NCI-H2196 treated with DMSO at 0.1 percent for 48 hours (cell line): ENCODE results near the gene EFNA5.

Source experiments
- DNase-seq: peaks from one replicate; lab custom pipeline; 2025; ENCODE audit not compliant: unreplicated experiment; lab: John Stamatoyannopoulos, UW

Gene EFNA5

DNA sequence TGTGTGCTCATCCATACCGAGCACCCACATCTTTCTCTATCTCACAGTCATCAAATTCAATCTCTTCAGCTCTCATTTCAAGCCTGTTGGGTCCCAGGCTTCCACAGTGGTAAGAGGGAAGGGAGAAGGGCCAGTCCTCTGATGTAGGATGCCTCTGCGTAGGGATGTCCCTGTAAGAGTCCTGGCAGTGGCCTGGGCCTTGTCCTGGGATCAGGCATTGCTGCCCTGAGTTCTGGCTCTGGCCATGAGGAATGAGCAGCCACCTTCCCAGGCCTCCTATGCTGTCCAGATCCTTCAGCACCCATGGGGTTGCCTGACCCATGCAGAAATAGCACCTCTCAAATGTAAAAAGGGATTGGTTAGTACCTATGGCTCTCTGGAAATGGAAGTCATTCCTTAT is 121.2 kb downstream of the EFNA5 start:
- DNase-seq = no peak

- no peak for DNase-seq
Measured at GRCh38 chr5:107548477-107548876, 122.3 kb downstream of the EFNA5 start.

- DNase-seq = no peak
Measured at GRCh38 chr5:107546719-107547118, 124.0 kb downstream of the EFNA5 start.

DNA sequence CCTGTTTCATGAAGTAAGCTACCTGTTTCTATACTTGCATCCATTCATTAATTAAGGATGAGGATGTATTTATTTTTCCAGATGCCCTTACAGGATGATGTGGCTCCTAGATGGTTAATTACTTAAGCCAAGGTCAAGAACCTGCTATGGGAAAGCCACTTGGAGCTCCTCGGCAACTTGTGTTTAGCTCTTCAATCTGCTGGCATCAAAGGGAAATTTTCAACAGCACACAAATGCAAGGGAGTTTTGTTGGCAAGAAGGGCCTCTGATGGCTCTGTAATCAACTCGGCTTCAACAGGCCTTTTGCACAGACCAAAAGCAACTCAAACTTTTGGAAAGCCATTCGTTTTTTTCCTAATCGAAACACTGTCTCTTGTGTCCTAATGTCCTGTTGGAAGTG is 125.3 kb downstream of the EFNA5 start:
- no peak for DNase-seq

GRCh38 chr5:107544967-107545366 is 125.8 kb downstream of the EFNA5 start:
- DNase-seq = no peak

DNA sequence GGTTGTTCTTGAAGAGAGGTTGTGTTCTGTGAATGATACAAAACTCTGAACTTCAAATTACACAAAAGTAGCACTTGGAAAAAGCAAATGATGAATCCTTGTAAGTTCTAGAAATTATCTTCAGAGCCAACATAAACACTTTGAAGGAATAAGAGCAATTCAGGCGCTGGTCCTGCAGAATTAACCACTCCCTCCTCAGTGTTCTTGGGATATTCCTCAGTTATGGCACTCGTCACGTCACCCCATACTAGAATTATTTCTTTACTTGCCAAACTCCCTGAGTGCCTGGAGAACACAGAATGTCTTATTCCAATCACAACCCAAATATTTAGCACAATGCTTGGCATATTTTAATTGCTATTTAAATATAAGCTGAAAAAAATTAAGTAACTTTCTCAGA is 126.3 kb downstream of the EFNA5 start:
- DNase-seq = no peak

GRCh38 chr5:107543868-107544267 is 126.9 kb downstream of the EFNA5 start:
- no peak for DNase-seq

GRCh38 chr5:107542831-107543231 is 127.9 kb downstream of the EFNA5 start:
- DNase-seq = no peak

DNA sequence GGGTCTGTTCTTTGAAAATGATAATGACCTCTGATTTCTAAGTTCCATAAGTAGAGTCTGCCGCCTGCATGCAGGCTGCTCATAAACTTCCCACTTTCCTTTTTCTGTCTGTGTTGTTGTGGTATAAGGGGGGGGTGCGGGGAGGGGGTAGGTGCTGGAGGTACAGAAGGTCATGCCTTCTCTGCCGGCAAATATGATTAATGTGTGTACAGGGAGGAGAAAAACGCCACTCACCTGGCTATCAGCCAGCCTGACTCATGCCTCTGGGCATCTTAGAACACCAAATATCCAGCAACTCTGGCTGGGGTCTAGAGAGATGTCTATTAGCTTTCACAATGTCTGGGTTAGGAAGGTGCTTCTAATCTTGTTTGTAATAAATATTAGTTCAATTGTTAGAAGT is 128.3 kb downstream of the EFNA5 start:
- DNase-seq = no peak

DNA sequence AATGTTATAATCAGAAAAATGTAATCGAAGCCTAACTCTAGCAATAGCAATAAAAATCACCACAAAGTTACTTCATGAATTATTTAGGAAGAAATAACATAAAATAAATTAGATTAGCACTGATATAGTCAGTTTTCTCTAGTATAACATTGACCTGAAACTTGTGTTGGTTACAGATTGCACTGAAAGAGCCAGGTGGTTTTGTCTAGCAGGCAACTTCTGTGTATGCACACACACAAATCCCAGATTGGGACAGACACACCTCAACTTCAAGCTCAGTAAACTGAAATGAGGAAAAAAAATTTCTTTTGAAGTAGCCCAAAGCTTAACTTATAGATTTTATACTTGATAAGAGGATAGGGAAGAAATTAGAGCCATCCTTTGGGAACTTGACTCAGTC is 129.3 kb downstream of the EFNA5 start:
- DNase-seq = no peak

DNA sequence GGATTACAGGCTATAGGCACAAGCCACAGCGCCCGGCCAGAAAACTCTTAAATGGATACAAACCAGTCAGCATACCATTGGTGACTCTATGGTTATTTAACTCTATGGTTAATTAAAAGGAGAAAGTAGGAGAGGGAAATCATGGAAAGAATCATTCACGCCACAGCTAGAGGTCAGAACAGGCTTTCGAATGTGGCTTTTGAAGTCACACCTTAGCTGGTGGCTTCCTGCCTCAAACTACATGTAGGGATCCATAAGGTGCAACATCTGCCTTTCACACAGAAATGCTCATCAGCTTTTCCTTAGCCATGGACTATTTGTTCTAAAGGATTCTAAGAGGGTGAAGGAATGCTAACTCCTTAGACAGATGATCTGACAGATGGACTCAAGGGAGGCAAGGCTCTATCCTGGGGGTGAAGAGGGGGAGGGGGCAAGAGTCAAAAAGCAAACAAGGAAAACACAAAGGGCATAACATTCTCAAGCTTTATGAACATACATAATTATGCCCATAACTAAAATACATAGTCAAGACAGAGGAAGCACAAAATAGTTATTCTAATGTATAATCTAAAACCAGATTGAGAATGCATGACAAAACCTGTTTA is 130.9 kb downstream of the EFNA5 start:
- DNase-seq = no peak

- DNase-seq = no peak
Measured at GRCh38 chr5:107538805-107539445, 131.8 kb downstream of the EFNA5 start.

DNA sequence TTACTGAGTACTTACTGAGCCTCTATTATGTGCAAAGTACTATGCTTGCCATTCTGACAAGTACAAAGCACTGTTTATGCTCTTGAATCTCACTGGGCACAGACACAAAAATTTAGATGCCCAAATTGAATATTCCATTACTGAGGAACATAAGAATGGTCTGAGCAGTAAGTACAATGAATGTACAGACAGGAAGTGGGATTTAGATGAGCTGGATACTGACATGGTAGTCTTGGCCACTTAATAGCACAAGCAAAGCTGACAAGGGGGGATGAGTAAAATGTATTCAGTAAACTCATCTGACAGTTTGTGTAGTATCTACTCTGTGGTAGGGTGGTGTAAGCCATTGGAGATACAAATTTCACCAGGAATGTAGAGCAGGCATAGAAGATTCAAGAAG is 132.4 kb downstream of the EFNA5 start:
- no peak for DNase-seq

DNA sequence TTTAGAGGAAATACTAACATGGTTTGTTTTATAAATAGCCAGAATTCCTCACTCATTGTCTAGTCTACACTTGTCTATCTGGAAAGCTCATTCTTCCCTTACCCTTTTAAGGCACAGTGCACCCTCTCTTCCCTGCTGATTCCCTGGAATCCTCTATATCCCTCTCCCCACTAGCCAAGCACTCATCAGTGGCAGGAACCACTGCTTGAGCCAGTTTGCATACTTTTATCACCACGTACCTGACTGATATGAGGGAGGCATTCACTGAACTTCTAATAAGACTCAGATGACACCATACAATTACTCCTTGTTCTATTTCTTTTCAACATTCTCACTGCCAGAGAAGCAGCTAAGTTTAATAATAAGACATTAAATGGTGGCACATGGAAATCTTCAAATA is 134.9 kb downstream of the EFNA5 start:
- no peak for DNase-seq

GRCh38 chr5:107533910-107534876 is 136.5 kb downstream of the EFNA5 start:
- no peak for DNase-seq

DNA sequence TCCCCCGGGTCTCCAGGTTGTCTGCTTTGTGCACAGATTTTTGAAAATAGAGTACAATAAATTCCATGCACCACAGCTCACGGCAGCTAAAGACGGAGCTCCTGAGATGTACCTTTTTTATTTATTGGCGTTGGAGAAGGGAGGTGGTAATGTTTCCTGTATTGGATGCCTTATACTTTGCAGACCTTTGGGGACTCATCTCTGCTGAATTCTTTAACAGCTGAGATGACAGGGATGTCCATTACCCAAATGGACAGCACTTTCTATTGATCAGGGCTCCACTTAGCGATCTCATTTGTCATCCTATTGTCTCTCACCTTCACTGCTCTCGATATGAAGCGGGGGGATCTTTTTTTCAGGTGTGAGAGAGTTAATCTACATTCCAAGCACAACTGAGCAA is 137.8 kb downstream of the EFNA5 start:
- no peak for DNase-seq

DNA sequence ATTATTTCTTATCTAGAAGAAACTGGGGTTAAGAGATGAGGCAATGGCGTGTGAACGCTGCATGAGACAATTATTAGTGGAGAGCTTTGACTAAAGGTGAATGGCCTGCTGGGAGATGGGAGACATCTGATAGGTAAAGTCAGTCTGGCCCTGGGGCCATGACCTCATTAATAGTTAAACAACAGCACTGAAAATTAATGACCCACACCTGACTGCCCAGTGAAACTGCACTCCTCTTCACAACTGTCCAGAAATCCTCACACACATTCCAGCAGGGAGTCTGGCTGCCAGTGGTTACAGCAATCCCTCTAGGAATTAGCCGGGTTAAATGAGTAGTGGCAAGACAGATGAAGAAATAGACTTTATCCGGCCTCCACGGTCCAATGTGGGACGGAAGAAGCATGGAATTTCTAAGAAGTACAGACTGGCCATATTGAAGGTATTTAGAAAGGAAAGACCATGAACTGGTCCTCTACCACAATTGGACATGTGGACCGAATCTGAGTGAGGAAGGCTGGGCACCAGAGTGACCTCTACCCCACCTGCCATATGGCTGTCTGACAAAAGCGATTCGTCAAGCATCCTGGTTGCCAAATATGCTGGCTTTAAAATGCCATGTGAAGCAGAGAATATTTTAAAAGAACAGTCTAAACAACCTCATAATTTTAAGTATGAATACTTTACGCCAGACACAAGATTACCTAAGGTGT is 138.4 kb downstream of the EFNA5 start:
- DNase-seq = no peak

DNA sequence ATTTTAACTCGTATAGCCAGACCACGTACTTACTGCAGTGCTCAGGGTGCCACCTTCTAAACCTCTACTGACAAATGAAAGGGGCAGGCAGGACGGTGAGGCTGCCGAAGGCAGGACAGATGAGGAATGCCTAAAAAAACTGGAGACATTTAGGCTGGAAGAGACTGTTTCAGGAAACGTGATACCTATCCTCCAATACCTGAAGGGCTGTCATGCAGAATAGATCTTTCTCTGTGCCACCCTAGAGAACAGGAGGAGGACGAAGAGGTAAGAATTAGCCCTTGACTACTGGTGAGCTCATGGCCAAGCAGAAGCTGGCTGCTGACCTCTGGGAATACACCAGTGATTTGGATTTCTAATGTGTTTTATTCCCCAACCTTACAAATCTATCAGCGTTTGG is 139.4 kb downstream of the EFNA5 start:
- no peak for DNase-seq

- no peak for DNase-seq
Measured at GRCh38 chr5:107529618-107530017, 141.1 kb downstream of the EFNA5 start.

GRCh38 chr5:107526270-107526937 is 144.3 kb downstream of the EFNA5 start:
- no peak for DNase-seq

- DNase-seq = no peak
Measured at GRCh38 chr5:107524111-107524510, 146.6 kb downstream of the EFNA5 start.
